ELF-1 (cell line): ENCODE measurements around the gene VWA3B.

Experiments used
- DNase-seq: peaks from one replicate; pipeline ENCODE4 v3.0.0-alpha.2; 2016; ENCODE audit warnings: low read depth, low spot score

Gene VWA3B

DNA sequence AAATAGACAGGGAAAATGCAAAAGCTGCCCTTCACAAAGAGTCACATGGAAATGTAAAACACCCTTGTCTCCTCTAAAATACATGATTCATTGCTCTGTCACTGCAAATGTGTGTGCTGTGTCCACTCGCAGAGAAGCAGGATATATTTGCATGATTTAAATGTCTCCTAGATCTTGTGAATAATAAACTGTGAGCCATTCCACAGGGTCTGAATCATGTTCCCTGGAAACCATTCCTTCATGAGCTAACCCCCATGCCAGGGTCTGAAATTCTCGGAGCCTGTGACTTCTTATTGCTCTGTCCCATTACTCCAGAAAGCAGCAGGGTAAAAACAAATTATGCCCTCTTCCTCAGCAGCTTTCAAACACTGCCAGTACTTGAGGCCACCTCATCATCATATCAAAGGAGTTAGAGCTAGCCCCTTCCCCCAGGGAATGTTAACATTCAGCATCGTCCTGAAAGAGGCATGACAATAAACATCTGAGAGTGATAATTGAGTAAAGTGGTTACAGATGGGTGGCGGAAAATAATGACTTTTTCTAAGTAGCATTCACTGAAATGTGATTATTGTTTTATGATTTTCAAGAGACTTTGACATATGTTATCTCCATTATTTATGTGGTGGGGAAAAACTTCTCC, 247.6 kb downstream of the VWA3B start:
- DNase-seq: peak; percentile 56

DNA sequence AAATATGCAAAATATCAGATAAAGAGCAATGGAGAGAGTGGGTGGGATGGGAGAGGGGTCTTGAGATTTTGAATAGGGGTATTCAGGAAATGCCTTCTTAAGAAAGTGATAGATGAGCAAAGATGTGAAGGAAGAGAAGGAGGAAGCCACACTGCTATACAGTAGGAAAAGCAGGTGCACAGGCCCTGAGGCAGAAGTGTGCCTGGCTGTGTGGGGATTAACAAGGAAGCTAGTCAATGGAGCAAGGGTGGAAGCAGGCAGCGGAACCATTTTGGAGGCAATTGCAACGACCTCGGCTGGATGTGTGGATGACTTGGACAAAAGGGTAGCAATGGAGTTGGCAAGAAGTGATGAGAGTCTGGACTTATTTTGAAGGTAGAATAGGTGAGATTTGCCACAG, 248.3 kb downstream of the VWA3B start:
- DNase-seq: no peak

DNA sequence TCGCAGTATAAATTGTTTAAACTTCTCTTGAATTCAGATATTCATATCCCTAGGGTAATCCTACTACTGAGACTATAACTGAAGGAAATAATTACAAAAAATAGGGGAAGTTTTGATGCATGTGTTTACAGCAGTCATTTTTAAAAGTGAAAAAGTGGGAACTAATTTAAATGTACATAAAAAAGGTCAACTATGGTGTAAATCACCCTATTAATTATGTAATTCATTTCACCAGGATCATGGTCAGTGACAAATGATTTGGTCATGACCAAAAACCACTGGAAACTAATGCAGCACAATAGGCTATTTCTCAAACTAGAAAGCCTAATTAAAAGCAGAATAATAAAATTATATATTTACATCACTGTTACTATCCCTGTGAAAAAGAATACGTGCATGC, 254.3 kb downstream of the VWA3B start:
- no peak for DNase-seq

DNA sequence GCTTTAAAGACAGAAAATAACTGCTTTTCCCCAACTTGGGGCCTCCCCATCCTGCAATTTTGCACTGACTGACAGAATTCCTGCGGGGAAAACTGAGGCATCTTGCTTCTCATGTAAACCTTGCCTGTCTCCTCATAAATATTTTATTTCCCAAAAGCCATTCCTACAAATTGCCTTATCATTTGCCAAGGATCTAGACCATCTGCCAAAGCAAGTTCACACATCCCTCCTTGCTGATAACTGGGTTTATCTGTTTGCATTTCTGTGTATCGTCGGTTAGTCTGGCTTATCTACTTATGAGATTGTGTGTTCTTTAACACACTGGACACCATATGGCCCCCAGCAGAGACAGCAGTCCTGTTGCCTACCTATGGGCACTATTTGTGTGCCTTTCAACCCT, 256.3 kb downstream of the VWA3B start:
- DNase-seq: no peak

DNA sequence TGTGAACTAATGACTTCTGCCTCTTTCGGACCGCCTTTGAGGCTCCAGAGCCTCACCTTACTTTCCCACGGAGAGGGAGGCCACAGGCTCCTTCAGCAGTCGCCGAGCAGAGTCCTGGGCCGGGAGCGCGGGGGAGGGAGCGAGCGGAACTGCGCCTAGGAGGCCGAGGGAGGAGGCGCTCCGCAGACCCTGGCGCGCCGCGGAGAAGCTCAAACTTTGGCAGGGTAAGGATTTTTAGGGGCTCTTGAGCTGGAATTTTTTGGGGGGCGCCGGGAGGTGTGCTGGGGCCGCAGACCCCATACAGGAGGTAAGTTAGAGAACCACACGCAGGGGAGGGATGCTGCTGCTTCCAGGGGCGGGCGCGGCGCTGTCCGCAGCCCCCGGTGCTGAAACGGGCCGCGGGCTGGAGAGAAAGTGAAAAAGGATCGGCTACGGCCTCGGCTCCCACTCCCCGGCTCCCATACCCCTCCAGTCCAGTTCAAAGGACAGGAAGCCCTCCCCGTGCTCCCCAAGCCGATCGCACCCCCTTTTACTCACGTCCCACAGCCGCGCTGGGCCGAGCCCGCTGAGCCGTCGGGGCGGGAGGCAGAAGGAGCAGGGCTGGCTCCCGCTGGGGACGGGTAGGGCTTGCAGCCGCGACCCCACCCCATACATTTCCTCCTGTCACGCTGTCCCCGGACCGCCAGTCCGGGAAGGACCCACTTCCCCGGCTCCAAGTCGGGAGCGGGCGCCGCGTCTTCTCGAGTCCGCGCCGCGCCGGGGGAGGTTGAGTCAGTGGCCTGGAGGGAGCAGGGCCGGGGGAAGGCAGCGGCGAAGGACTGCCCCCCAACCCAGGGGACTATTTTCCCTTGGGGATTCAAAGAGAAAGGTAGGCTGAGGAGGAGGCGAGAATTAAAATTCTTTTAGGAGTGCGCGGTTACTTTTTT, 259.6 kb downstream of the VWA3B start, which contains the start of gene CNGA3:
TSS of gene CNGA3 (plus strand) at position 146 of the 926 bp plus-strand sequence. CDS start 23,520 bp downstream, outside the sequence.
- DNase-seq: peak; percentile 86

DNA sequence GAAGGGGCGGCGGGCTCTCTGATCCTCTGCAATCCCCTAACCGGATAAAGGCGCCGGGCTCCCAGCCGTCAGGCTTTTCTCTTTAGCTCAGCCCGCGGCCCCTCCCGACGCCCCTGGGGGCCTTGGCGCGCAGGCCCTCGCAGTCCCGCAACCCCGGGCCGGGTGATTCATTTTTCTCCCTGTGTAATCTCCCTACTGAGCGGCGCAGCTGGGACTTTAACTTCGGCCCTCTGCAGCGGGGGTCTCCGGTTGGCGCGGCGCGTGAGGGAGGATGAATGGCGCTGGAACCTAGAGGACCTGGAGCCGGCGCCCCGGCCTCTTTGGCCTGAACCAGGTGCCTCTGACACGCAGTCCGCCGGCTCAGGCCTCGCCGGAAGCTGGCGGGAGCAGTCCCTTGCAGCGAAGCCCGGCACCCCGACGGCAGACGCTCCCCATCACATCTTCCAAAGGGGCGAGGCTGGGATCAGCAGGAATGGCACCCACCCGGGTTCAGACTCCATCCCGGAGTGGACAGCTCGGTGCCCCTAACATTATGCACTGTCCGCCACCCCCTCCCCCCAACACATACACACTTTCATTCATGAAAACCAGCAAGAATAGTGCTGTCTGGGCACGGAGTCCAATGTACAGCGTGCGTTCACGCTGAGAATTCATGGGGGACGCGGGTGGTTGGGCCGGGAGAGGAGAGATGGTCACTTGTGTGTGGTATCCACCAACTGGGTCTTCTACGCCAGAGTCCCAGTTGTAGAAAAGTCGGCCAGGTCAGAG, 260.5 kb downstream of the VWA3B start:
- peak; percentile 68 for DNase-seq

DNA sequence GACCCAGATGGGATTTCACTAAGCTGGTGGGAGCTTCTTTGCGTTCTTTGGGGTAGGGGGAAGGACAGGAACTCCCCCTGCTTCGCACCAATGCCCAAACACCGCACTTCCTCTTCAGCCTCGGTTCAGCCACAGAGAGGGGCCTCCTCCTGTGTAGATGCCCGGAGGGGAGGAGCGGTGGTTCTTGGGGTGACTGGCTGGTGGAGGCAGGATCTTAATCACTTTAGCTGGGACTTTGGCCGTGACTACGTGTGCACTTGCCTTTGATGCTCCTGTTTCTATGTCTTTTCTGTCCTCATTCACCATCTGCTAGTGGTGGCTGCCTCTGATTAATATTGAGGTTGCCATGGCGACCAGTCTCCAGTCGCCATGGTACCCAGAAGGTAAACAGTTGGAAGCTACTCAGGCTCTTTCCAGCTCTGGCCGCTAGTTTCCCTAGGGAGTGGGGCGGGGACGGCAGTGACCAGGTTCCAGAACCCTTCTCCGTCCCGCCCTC, 261.1 kb downstream of the VWA3B start:
- peak; percentile 86 for DNase-seq

DNA sequence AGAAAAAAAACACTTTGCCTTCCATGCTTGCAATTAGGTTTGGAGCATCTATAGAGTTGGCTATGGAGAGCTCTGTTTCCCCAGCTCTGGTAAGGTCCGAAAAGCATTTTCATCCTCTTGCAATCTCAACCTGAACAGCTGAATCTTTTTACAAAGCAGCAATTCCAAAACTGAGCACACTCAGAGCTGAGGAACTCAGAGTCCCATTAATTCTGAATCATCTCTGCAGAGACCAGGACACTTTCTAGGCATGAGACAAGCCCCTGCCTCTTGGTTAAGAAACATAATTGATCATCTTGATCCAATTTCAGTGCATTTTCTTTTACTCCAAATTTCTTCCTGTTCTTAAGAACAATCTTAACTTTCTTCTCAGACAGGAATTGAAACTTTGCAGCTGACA, 263.4 kb downstream of the VWA3B start:
- DNase-seq: no peak

DNA sequence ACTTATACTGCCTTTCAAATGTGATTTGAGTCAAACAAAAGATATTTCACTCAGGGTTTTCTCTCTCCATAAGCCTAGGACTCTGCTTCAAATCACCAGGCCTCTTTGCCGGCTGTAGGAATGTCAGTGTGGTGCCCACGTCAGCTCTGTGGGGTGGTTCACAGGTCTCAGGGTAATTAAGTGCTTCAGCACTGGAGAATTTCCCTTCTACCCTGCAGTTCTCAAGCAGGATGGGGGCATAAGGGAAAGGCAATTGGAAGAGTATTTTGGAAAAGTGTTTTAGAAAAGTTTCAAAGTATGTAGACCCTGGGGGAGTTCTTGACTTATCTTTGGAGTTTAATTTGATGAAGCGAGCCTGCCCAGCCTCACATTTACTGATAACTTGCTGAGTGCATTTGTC, 268.9 kb downstream of the VWA3B start:
- DNase-seq: no peak

DNA sequence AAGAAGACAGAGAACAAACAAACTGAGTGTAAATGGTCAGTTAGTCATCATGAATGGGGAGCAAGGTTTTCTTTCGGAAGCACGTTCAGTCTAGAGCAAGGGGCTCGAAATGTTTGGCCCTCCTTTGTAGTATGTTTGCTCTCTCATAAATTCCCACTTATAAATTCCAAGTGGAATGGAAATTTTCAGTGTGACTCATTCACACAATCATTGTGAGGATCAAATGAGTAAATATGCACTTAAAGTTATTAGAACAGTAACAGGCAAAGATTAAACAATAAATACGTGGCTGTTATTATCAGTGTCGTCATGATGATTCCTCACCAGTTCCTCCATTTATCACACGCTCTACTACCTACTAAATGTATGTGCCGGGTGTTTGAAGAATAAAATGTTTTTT, 269.8 kb downstream of the VWA3B start:
- no peak for DNase-seq

DNA sequence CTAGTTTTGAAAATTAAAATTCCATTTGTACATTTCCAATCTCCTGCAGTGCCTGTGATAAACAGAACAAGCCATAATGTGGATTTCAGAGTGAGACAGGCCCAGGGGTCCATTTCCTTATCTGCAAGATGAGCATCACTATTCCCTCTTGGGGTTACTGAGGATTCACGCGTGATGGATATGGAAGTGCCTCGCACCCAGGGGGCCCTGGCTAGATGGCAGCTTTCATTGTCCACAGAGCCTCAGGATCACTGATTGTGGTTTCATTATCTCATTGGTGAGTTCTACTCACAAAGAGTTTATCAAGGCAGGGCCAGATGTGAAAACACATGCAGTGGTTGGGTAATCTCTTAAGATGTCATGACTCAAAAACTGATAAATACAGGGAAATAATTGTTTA, 270.9 kb downstream of the VWA3B start:
- DNase-seq: no peak

DNA sequence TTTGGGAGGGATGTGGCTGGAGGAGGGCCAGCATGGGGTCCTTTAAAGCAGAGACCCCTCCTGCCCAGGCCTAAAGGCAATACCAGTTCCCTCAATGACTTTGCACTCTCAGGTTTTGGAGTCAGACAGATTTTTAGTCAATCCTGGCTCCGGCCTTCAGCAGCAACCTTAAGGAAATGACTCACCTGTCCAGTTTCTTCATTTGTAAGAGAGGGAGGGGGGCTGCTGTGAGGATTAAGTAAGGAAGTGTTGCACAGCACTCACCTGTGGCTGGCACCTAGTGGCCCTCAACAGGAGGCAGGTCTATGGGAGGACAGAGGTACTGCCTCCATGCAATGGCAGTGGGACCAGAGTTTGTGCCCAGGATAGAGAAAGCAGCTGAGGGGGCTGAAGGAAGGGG, 273.0 kb downstream of the VWA3B start:
- no peak for DNase-seq
